Measurements from ENCODE around the gene SNPH. TPM values are rescaled to one million over a fixed set of nuclear protein-coding genes. Genes with fewer than 3 reads are reported as not detected.

The SNPH gene
- total and polyA plus RNA-seq, 2 of the 8 experiments (the other 6 are each of a cell fraction or from before 2014, with no cell fraction given), result 0.98 to 4.9 TPM

DNA sequence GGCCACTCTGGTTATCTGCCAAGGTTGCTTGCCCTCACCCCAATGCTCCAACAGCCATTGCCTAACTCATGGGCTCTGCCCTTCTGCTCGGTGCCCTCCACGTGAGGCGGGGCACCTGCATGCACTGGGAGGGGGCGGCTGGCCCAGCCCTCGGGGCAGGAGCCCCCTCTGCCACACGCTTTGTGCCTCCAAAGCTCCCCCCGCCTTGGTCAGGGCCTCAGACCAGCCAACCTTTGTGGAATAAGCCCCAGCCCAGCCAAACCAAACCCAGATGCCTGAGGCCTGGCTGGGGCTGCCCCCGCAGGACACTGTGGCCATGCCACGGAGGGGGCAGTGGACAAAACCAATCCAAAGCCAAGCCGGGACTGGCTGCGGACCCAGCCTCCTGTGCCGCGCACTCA lies 41.5 kb downstream of the SNPH start (continued):
- TF ChIP-seq ATF3 (IDR thresholded peaks at IDR 0.05; ENCODE audit: insufficient read depth, low read depth, low read length) (no peak), SIX5 (IDR thresholded peaks at IDR 0.05; ENCODE audit: low read depth, low read length) (no peak), BCL11A (IDR thresholded peaks at IDR 0.05; ENCODE audit: low read depth in 2 of 2, low read length in 2 of 2) (no peak), CBX5 (IDR thresholded peaks at IDR 0.05; ENCODE audit: low read depth, low read length) (no peak)

Data from H1 (cell line).